Spleen (tissue), 11 donors: ENCODE measurements around the gene TEX101. TPM values are rescaled to one million over a fixed set of nuclear protein-coding genes. Genes with fewer than 3 reads are reported as not detected.

Experiments
- DNase-seq: peaks from one replicate; pipeline ENCODE4 v3.0.0-alpha.2; 2020
- H3K27ac ChIP-seq, 8 donors: fragments of 200-600 bp; sonication (generic) in 7 of 8; 1 replicate in 4 of 8; 2 replicates in 4 of 8; pipeline versions ENCODE4 v1.5.0 to v1.8.0; 2016 to 2021; ENCODE audit warnings: inconsistent platforms in 4 of 8, mild to moderate bottlenecking in 4 of 8, moderate library complexity in 1 of 8
- H3K27me3 ChIP-seq, 7 donors: fragments of 200-600 bp; sonication (generic) in 6 of 7; replicated peaks in 1 of 7; 1 replicate in 4 of 7; 2 replicates in 3 of 7; pipeline versions ENCODE4 v1.5.0 to v1.8.0; 2016 to 2021; ENCODE audit warnings: inconsistent platforms in 3 of 7, mild to moderate bottlenecking in 1 of 7
- H3K36me3 ChIP-seq, 6 donors: fragments of 200-600 bp; sonication (generic) in 5 of 6; 1 replicate in 4 of 6; 2 replicates in 2 of 6; pipeline versions ENCODE4 v1.5.0 to v1.8.0; 2016 to 2021; ENCODE audit warnings: inconsistent platforms in 2 of 6
- H3K4me1 ChIP-seq, 6 donors: fragments of 200-600 bp; sonication (generic) in 5 of 6; 1 replicate in 3 of 6; 2 replicates in 3 of 6; pipeline versions ENCODE4 v1.5.0 to v1.8.0; 2016 to 2021; ENCODE audit warnings: inconsistent platforms in 3 of 6
- H3K4me3 ChIP-seq, 8 donors: fragments of 200-600 bp; sonication (generic) in 7 of 8; 1 replicate in 4 of 8; 2 replicates in 4 of 8; pipeline versions ENCODE4 v1.5.0 to v1.8.0; 2016 to 2021; ENCODE audit warnings: inconsistent platforms in 4 of 8, mild to moderate bottlenecking in 4 of 8, moderate library complexity in 2 of 8
- H3K9me3 ChIP-seq, 8 donors: fragments of 200-600 bp; sonication (generic) in 7 of 8; 1 replicate in 4 of 8; 2 replicates in 4 of 8; pipeline versions ENCODE4 v1.5.0 to v1.8.0; 2016 to 2021; ENCODE audit warnings: inconsistent platforms in 4 of 8
- POLR2A ChIP-seq, 3 donors: fragments of 450-650 bp; IDR thresholded peaks; one replicate each; pipeline ENCODE4 v1.5.1; 2017; ENCODE audit warnings: antibody characterized with exemption in 3 of 3, mild to moderate bottlenecking in 1 of 3
- POLR2AphosphoS5 ChIP-seq, 3 donors: sonication (generic); formaldehyde crosslinking; IDR thresholded peaks; one replicate each; pipeline ENCODE4 v1.5.1; 2017; ENCODE audit warnings: antibody characterized with exemption in 3 of 3
- WGBS, 5 donors: extraction: QIAGEN DNeasy Blood & Tissue Kit in 3 of 5; methylation state at CpG; one replicate each; pipeline versions ENCODE4 v1.1.5 to v1.1.7; 2013 to 2018; 5-methylcytosine and 5-hydroxymethylcytosine counted together
- intact Hi-C: fragments of 100-400 bp; cut with DNase I; formaldehyde crosslinking; loops from one replicate; pipeline ENCODE4 v1.15.0; 2023; ENCODE audit warnings: low total_unique reads
- polyA plus RNA-seq, 3 donors: library from polyadenylated mRNA; stranded (reverse); fragments of 200-250 nt; gene quantifications; one replicate each; pipeline ENCODE4 v1.2.1, GENCODE V29; 2013
- total RNA-seq, 7 donors: library from RNA; depleted of rRNA in 3 of 7; stranded (reverse); fragments of >200 nt in 3 of 7; fragmentation: NEBNext Ultra II Directional in 4 of 7; extraction: Animal tissue kit (Norgen Biotek cat#: 25700) in 4 of 7; gene quantifications; one replicate each; pipeline versions ENCODE4 v1.1.0 to v1.2.1, GENCODE V29; 2016 to 2021
- TF ChIP-seq, protein P1 (sequence below), 11 experiments: fragments of 200-600 bp in 7 of 11; fragments of 450-650 bp in 4 of 11; sonication (generic) in 4 of 11; IDR thresholded peaks in 8 of 11; conservative IDR thresholded peaks in 3 of 11; 1 replicate in 7 of 11; 2 replicates in 4 of 11; pipeline versions ENCODE4 v1.4.0 to v1.8.0; 2016 to 2021; ENCODE audit warnings: antibody characterized with exemption in 11 of 11, inconsistent platforms in 4 of 11, mild to moderate bottlenecking in 1 of 11
- donor health status: healthy with polysubstance abuse.
- donor health status: DM: no; HTN: no; CAD: no; lungs with moderate emphysema.
- donor health status: DM: no; HTN: no; CAD: no.
- donor health status: Bipolar disorder and iron deficiency.
- donor health status: healthy.
- donor health status: DM: no; HTN: no; CAD: no.
- donor health status: DM: yes; HTN: yes; CAD: no.

Gene TEX101
- total and polyA plus RNA-seq, 10 donors: not detected

DNA sequence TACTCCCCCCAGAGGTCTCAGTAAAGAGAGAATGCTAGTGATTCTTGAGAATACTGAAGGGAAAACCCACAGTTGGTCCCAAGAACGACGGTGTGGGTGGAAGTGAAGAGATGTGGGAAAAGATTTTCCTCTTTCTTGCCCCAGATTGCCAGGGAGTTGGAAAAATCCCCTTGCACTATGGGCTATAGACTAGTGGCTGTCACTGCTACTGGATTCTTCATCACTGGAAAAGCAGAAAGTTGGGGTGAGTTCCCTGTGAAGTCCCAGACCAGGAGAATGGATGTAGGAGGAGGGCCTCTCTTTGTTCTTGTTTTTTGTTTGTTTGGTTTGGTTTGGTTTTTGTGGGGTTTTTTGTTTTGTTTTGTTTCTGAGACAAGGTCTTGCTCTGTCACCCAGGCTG lies 39.3 kb downstream of the TEX101 start:
- intact Hi-C loops: no loop called here
- Histone ChIP-seq H3K27me3 (no peaks in the 10 kb centered on the region), H3K27ac (no peak overlapping the region), H3K9me3 (no peaks in the 10 kb centered on the region), H3K4me3 (no peak overlapping the region), H3K36me3 (no peaks in the 10 kb centered on the region), H3K4me1 (peaks cover 0 to 18% (median 0%) of the 10 kb centered on the region in 6 donors)
- TF ChIP-seq POLR2A (IDR thresholded peaks at IDR 0.05) (no peak), POLR2AphosphoS5 (IDR thresholded peaks at IDR 0.05) (no peak)
- TF ChIP-seq, protein P1, sequence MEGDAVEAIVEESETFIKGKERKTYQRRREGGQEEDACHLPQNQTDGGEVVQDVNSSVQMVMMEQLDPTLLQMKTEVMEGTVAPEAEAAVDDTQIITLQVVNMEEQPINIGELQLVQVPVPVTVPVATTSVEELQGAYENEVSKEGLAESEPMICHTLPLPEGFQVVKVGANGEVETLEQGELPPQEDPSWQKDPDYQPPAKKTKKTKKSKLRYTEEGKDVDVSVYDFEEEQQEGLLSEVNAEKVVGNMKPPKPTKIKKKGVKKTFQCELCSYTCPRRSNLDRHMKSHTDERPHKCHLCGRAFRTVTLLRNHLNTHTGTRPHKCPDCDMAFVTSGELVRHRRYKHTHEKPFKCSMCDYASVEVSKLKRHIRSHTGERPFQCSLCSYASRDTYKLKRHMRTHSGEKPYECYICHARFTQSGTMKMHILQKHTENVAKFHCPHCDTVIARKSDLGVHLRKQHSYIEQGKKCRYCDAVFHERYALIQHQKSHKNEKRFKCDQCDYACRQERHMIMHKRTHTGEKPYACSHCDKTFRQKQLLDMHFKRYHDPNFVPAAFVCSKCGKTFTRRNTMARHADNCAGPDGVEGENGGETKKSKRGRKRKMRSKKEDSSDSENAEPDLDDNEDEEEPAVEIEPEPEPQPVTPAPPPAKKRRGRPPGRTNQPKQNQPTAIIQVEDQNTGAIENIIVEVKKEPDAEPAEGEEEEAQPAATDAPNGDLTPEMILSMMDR (IDR thresholded peaks at IDR 0.05 in 8 of 11, conservative IDR thresholded peaks at IDR 0.05 in 3 of 11): no peak
- WGBS, 5 donors: 52 to 75% (median 66%) methylated on average over 2 of the region's 2 CpGs
- DNase-seq: no peak

DNA sequence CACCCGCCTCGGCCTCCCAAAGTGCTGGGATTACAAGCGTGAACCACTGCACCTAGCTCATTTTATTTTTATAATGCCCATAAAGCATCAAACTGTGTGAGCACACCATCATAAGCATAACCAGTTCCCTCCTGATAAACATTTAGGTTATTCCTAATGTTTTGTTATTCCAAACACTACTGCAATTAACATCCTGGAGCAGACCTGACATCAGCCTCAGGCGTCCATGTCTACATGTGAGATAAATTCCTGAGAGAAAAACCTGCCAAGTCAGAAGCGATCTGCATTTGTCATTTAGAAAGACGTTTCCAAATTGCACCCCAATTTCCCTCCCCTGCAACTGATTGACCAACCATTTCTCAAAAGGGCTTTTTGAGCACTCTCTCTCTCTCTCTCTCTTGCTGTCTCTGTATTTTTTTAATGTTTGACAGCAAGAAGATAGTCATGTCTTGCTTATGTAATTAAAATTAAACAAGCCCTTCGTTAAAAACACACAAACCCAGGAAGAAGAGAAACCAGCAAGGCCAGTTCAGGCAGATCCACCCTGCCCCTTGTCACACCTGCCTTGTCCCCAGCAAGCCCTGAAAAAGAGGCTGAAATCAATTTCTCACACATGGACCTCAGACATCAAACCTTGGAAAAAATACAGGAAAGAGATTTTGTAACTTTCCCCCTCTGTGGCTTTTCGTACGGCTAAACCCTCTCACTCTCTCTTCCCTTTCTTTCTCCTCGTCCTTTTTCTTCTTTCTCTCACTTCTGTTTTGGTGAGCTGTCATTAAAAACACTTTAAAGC lies 40.8 kb downstream of the TEX101 start:
- no peaks in the 10 kb centered on the region for H3K9me3 ChIP-seq
- H3K36me3 ChIP-seq: no peaks in the 10 kb centered on the region
- TF ChIP-seq POLR2A (IDR thresholded peaks at IDR 0.05): no peak
- TF ChIP-seq, protein P1 (IDR thresholded peaks at IDR 0.05 in 8 of 11, conservative IDR thresholded peaks at IDR 0.05 in 3 of 11): no peak
- TF ChIP-seq POLR2AphosphoS5 (IDR thresholded peaks at IDR 0.05): no peak
- DNase-seq: no peak
- no peak overlapping the region for H3K4me3 ChIP-seq
- H3K27me3 ChIP-seq: no peaks in the 10 kb centered on the region
- WGBS, 5 donors: 37 to 46% (median 43%) methylated on average over 10 of the region's 10 CpGs
- no peak overlapping the region for H3K27ac ChIP-seq
- intact Hi-C loops: no loop called here
- H3K4me1 ChIP-seq: peaks cover 0 to 15% (median 0%) of the 10 kb centered on the region in 6 donors

DNA sequence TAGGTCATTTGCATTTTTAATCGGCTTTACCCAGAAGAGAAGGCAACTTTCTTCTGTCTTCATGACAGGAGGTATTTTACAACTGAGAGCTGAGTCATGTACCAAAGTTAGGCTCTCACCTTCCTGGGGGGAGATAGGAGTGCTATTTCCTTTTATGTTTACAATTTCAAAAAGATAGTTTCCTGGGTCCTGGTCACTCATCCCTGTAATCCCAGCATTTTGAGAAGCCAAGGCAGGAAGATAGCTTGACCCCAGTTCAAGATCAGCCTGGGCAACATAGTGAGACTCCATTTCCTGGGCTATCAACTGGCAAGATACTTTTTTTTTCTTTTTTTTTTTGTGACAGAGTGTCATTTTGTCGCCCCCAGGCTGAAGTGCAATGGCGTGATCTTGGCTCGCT lies 43.1 kb downstream of the TEX101 start:
- TF ChIP-seq POLR2A (IDR thresholded peaks at IDR 0.05) (no peak), POLR2AphosphoS5 (IDR thresholded peaks at IDR 0.05) (no peak)
- TF ChIP-seq, protein P1 (IDR thresholded peaks at IDR 0.05 in 8 of 11, conservative IDR thresholded peaks at IDR 0.05 in 3 of 11): no peak
- Histone ChIP-seq H3K27ac (no peak overlapping the region), H3K27me3 (no peaks in the 10 kb centered on the region), H3K4me1 (peaks cover 0 to 24% (median 2%) of the 10 kb centered on the region in 6 donors), H3K4me3 (no peak overlapping the region), H3K36me3 (no peaks in the 10 kb centered on the region), H3K9me3 (no peaks in the 10 kb centered on the region)
- intact Hi-C loops: no loop called here
- WGBS, 5 donors: 79 to 93% (median 87%) methylated on average over 4 of the region's 4 CpGs
- DNase-seq: no peak

DNA sequence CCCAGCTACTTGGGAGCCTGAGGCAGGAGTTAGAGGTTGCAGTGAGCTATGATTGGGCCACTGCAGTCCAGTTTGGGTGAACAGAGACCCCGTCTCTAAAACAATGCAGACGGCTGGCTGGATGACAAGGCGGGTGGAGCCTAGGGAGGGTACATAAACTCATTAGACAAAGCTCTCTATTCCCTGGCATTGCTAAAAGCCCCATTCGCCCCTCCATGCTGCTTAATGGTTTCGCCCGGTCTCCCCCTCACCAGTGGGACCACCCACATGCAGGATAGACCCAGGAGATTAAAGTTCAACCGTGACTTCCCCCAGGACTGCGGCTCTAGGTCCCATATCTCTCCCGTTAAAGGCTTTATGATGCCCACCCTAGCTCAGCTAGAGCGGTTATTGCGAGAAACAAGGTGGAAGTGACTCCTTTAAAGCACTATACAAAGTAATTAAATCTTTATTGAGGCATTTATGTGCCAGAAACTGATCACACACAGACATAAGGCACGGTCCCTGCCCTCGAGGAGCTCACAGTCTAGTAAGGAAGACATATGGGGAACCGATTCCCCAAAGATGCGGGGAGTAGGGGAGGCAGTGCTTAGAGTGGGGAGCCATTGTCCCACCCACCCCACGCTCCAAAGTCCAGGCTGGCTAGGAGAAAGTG lies 45.8 kb downstream of the TEX101 start:
- intact Hi-C loops: no loop called here
- Histone ChIP-seq H3K4me1 (peaks cover 5 to 44% (median 17%) of the 10 kb centered on the region in 6 donors), H3K36me3 (no peaks in the 10 kb centered on the region), H3K27me3 (peaks cover 0 to 11% (median 0%) of the 10 kb centered on the region in 7 donors), H3K27ac (no peak overlapping the region), H3K4me3 (no peak overlapping the region), H3K9me3 (no peaks in the 10 kb centered on the region)
- WGBS, 5 donors: 84 to 93% (median 85%) methylated on average over 16 of the region's 16 CpGs
- TF ChIP-seq, protein P1 (IDR thresholded peaks at IDR 0.05 in 8 of 11, conservative IDR thresholded peaks at IDR 0.05 in 3 of 11): no peak
- TF ChIP-seq POLR2A (IDR thresholded peaks at IDR 0.05) (no peak), POLR2AphosphoS5 (IDR thresholded peaks at IDR 0.05) (no peak)
- DNase-seq: no peak
